Measurements from ENCODE around the gene ZBTB25.

GRCh38 chr14:64516969-64517368 lies 13.3 kb upstream of the ZBTB25 start:
- TF ChIP-seq EZH2phosphoT487 (IDR thresholded peaks at IDR 0.05; ENCODE audit: insufficient read depth, low read depth) (no peak), EZH2 (IDR thresholded peaks at IDR 0.05; ENCODE audit: insufficient read depth, poor library complexity, severe bottlenecking) (no peak)
